Measurements from ENCODE around the gene FZD10. TPM values are rescaled to one million over a fixed set of nuclear protein-coding genes. Genes with fewer than 3 reads are reported as not detected.

The FZD10 gene
- total RNA-seq, 1 donor, result not detected

DNA sequence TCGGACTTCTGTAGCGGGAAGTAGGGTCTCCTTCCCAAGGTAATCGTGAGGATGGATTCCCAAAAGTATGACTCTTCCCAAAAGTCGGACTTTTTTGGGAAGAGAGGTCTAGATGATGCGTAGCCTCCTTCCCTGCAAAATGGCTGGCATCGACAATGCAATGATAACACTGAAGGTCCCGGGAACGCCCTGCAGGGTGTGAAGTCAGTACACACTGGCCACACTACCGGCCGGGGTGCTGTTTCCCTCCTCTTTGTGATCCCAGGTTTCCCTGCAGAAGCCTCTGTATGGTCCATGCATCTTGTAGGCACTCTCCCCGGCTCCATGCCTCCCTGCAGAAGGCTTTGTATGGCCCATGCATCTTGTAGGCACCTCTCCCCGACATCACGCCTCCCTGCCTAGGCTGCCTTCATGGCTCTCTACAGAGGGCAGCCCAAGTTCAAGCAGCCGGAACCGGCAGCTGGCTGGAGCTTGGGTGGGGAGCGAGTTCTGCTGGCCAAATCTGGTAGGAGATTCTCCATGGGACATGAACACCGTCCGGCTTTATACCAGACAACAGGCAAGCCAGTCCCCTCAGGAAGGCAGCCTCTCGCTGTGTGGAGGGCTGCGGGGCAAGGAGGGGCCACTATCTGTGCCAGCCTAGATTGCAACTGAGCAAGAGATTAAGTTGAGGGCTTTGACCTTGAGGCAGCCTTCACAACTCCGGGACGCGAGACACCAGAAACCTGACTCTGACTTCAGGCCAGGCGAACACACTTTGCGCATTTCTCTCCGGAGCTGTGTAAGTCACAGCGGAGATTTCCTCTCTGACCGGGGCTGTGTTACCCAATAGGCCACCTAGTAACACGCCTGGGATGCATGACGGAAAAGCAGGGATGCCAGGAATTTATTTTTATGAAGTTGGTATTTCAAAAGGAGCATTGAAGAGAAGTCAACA lies 23.5 kb downstream of the FZD10 start:
- H4K20me1 ChIP-seq (ENCODE audit: insufficient read depth, low read length), result no peaks in the 10 kb centered on the region
- TF ChIP-seq, protein P1, sequence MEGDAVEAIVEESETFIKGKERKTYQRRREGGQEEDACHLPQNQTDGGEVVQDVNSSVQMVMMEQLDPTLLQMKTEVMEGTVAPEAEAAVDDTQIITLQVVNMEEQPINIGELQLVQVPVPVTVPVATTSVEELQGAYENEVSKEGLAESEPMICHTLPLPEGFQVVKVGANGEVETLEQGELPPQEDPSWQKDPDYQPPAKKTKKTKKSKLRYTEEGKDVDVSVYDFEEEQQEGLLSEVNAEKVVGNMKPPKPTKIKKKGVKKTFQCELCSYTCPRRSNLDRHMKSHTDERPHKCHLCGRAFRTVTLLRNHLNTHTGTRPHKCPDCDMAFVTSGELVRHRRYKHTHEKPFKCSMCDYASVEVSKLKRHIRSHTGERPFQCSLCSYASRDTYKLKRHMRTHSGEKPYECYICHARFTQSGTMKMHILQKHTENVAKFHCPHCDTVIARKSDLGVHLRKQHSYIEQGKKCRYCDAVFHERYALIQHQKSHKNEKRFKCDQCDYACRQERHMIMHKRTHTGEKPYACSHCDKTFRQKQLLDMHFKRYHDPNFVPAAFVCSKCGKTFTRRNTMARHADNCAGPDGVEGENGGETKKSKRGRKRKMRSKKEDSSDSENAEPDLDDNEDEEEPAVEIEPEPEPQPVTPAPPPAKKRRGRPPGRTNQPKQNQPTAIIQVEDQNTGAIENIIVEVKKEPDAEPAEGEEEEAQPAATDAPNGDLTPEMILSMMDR (IDR thresholded peaks at IDR 0.05; ENCODE audit: extremely low read depth, low read depth, low read length), result no peak
- H3K36me3 ChIP-seq (ENCODE audit: insufficient read depth, low read length), result no peaks in the 10 kb centered on the region

DNA sequence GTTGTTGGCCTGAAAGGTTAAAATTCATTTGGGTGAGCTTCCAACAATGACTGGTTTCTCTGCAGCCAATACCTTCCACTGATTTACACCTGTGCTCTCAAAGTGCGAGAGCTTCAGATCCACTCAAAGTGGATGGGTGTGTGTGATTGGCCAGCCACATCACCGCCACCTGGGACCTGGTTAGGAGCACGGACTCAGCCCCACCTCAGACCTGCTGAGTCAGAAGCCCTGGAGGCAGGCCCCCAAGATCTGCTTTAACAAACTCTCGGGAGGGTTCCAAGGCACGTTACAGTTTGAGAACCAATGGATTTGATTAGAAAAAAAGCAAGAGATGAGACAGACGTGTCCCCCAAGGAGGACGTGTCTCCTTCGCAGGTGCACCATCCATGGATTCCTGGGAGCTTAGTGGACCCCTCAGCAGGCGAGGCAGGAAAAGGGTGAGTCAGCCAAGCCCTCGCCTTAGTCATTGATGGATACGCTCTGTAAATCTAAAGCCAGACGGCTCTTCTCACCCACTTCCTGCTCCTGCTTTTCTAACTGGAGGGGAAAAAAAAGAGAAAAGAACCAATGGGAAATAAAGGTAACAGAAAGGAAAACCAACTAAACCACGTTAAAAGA lies 24.5 kb downstream of the FZD10 start:
- H3K4me1 ChIP-seq (ENCODE audit: insufficient read depth, low read length), result no peaks in the 10 kb centered on the region
- H3K36me3 ChIP-seq (ENCODE audit: insufficient read depth, low read length), result no peaks in the 10 kb centered on the region
- no peak overlapping the region for H2AFZ ChIP-seq (ENCODE audit: low read length)
- TF ChIP-seq, protein P1 (IDR thresholded peaks at IDR 0.05; ENCODE audit: extremely low read depth, low read depth, low read length), result no peak
- H3K27ac ChIP-seq (ENCODE audit: low read depth, low read length), result no peak overlapping the region
- H3K9me3 ChIP-seq (ENCODE audit: low read depth, low read length), result no peaks in the 10 kb centered on the region
- no peaks in the 10 kb centered on the region for H3K27me3 ChIP-seq (ENCODE audit: insufficient read depth, low read length)
- no peaks in the 10 kb centered on the region for H4K20me1 ChIP-seq (ENCODE audit: insufficient read depth, low read length)
- H3K4me2 ChIP-seq (ENCODE audit: insufficient read depth, low read length), result no peak overlapping the region
- H3K4me3 ChIP-seq (ENCODE audit: insufficient read depth, low read length), result no peak overlapping the region
- no peaks in the 10 kb centered on the region for H3K79me2 ChIP-seq (ENCODE audit: insufficient read depth, low read length)
- no peak for DNase-seq (ENCODE audit: insufficient read length, low spot score, missing footprints)

More for the DNA sequence above, 23.5 kb downstream of the FZD10 start:
- DNase-seq (ENCODE audit: insufficient read length, low spot score, missing footprints), result no peak
- Histone ChIP-seq H3K4me1 (ENCODE audit: insufficient read depth, low read length) (no peaks in the 10 kb centered on the region), H3K79me2 (ENCODE audit: insufficient read depth, low read length) (no peaks in the 10 kb centered on the region), H3K9me3 (ENCODE audit: low read depth, low read length) (no peaks in the 10 kb centered on the region), H3K4me2 (ENCODE audit: insufficient read depth, low read length) (no peak overlapping the region), H3K27ac (ENCODE audit: low read depth, low read length) (no peak overlapping the region), H3K4me3 (ENCODE audit: insufficient read depth, low read length) (no peak overlapping the region), H2AFZ (ENCODE audit: low read length) (no peak overlapping the region), H3K27me3 (ENCODE audit: insufficient read depth, low read length) (no peaks in the 10 kb centered on the region)

DNA sequence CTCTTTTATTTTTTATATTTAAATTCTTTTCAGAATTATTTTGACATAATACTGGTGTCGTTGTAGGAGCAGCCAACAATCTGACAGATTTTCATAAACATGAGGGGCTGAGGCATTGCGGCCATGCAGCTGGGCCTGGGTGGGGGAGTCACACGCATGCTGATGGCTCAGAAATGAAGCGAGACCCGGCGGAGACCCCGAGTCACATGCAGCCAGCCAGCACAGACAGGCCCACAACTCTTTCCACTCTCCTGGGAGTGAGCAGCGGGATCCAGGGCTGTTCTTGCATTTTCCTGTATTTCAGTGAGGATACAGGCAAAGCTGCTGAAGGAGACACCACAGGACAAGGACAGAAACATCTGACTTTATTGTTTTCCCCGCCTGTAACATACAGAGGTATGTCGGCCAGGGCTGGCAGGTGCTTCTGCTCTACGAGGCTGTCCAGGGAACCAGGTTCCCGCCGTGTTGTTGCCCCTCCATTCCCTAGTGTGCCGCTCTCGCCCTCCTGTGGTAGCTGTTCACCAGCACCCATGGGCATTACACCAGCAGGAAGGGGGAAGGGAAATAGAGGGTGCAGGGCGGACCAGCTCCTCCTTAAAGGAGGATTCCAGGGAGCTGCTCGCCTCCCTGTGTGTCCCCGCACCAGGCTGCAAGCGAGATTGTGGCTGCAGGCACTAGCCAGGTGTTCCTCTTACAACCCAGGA lies 30.5 kb downstream of the FZD10 start:
- H3K27me3 ChIP-seq (ENCODE audit: insufficient read depth, low read length), result no peaks in the 10 kb centered on the region
- no peak overlapping the region for H3K4me3 ChIP-seq (ENCODE audit: insufficient read depth, low read length)
- no peak for DNase-seq (ENCODE audit: insufficient read length, low spot score, missing footprints)
- H3K9me3 ChIP-seq (ENCODE audit: low read depth, low read length), result no peaks in the 10 kb centered on the region
- no peaks in the 10 kb centered on the region for H4K20me1 ChIP-seq (ENCODE audit: insufficient read depth, low read length)
- H3K36me3 ChIP-seq (ENCODE audit: insufficient read depth, low read length), result no peaks in the 10 kb centered on the region
- no peaks in the 10 kb centered on the region for H3K4me1 ChIP-seq (ENCODE audit: insufficient read depth, low read length)
- H3K27ac ChIP-seq (ENCODE audit: low read depth, low read length), result no peak overlapping the region
- H3K4me2 ChIP-seq (ENCODE audit: insufficient read depth, low read length), result no peak overlapping the region
- H3K79me2 ChIP-seq (ENCODE audit: insufficient read depth, low read length), result no peaks in the 10 kb centered on the region
- H2AFZ ChIP-seq (ENCODE audit: low read length), result no peak overlapping the region
- TF ChIP-seq, protein P1 (IDR thresholded peaks at IDR 0.05; ENCODE audit: extremely low read depth, low read depth, low read length), result no peak

Measured in osteoblast (primary cell).